ENCODE data around the gene RIN1. TPM values are rescaled to one million over a fixed set of nuclear protein-coding genes. Genes with fewer than 3 reads are reported as not detected.

The RIN1 gene
- total and polyA plus RNA-seq, 10 donors: 2.3 to 10.9 (median 7.6) TPM

- peaks cover 0 to 17% (median 8%) of the 10 kb centered on the region in 7 donors for H3K27me3 ChIP-seq (replicated peaks in 1 of 7)
- intact Hi-C loops (cut with DNase I; ENCODE audit: low total_unique reads): no loop called here
- 83 to 96% (median 88%) methylated on average over 5 of the region's 5 CpGs for WGBS, 5 donors
- no peak overlapping the region for H3K4me3 ChIP-seq
- no peak for TF ChIP-seq POLR2AphosphoS5 (IDR thresholded peaks at IDR 0.05)
- no peak for TF ChIP-seq CTCF (IDR thresholded peaks at IDR 0.05 in 8 of 11, conservative IDR thresholded peaks at IDR 0.05 in 3 of 11)
- TF ChIP-seq POLR2A (IDR thresholded peaks at IDR 0.05): no peak
- DNase-seq: no peak
- peaks cover 0 to 27% (median 6%) of the 10 kb centered on the region in 6 donors for H3K36me3 ChIP-seq
- H3K27ac ChIP-seq: no peak overlapping the region
- no peaks in the 10 kb centered on the region for H3K9me3 ChIP-seq
- peaks cover 22 to 81% (median 50%) of the 10 kb centered on the region in 6 donors for H3K4me1 ChIP-seq
Observed at GRCh38 chr11:66286699-66287098, 49.5 kb downstream of the RIN1 start.

- Histone ChIP-seq H3K27ac (no peak overlapping the region), H3K36me3 (peaks cover 0 to 27% (median 6%) of the 10 kb centered on the region in 6 donors), H3K9me3 (no peaks in the 10 kb centered on the region), H3K27me3 (replicated peaks in 1 of 7) (peaks cover 0 to 4% (median 0%) of the 10 kb centered on the region in 7 donors), H3K4me1 (peaks cover 22 to 74% (median 45%) of the 10 kb centered on the region in 6 donors), H3K4me3 (no peak overlapping the region)
- intact Hi-C loops (cut with DNase I; ENCODE audit: low total_unique reads): no loop called here
- no peak for DNase-seq
- 89 to 96% (median 93%) methylated on average over 7 to 13 of the region's 13 CpGs for WGBS, 5 donors
- TF ChIP-seq CTCF (IDR thresholded peaks at IDR 0.05 in 8 of 11, conservative IDR thresholded peaks at IDR 0.05 in 3 of 11) (no peak), POLR2A (IDR thresholded peaks at IDR 0.05) (no peak), POLR2AphosphoS5 (IDR thresholded peaks at IDR 0.05) (no peak)
Observed at GRCh38 chr11:66285250-66285947, 50.8 kb downstream of the RIN1 start.

- Histone ChIP-seq H3K9me3 (no peaks in the 10 kb centered on the region), H3K4me3 (no peak overlapping the region), H3K36me3 (peaks cover 0 to 27% (median 6%) of the 10 kb centered on the region in 6 donors), H3K27me3 (replicated peaks in 1 of 7) (peaks cover 0 to 4% (median 0%) of the 10 kb centered on the region in 7 donors), H3K4me1 (peaks cover 16 to 67% (median 38%) of the 10 kb centered on the region in 6 donors), H3K27ac (no peak overlapping the region)
- no peak for DNase-seq
- WGBS, 5 donors: 89 to 94% (median 93%) methylated on average over 16 of the region's 16 CpGs
- intact Hi-C loops (cut with DNase I; ENCODE audit: low total_unique reads): loop anchor here (5.0 kb wide), 1 partner anchor 62 kb away; no protein-coding TSS in a partner anchor
- TF ChIP-seq CTCF (IDR thresholded peaks at IDR 0.05 in 8 of 11, conservative IDR thresholded peaks at IDR 0.05 in 3 of 11): no peak
- TF ChIP-seq POLR2AphosphoS5 (IDR thresholded peaks at IDR 0.05): no peak
- no peak for TF ChIP-seq POLR2A (IDR thresholded peaks at IDR 0.05)
Observed at GRCh38 chr11:66284526-66285078, 51.6 kb downstream of the RIN1 start.
